ENCODE data around the gene RBBP6.

DNA sequence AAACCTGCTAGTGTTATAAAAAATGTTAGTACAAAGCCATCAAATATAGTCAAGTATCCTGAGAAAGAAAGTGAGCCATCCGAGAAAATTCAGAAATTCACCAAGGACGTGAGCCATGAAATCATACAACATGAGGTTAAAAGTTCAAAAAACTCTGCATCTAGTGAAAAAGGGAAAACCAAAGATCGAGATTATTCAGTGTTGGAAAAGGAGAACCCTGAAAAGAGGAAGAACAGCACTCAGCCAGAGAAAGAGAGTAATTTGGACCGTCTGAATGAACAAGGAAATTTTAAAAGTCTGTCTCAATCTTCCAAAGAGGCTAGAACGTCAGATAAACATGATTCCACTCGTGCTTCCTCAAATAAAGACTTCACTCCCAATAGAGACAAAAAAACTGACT lies 31.7 kb downstream of the RBBP6 start:
- TF ChIP-seq, protein P1, sequence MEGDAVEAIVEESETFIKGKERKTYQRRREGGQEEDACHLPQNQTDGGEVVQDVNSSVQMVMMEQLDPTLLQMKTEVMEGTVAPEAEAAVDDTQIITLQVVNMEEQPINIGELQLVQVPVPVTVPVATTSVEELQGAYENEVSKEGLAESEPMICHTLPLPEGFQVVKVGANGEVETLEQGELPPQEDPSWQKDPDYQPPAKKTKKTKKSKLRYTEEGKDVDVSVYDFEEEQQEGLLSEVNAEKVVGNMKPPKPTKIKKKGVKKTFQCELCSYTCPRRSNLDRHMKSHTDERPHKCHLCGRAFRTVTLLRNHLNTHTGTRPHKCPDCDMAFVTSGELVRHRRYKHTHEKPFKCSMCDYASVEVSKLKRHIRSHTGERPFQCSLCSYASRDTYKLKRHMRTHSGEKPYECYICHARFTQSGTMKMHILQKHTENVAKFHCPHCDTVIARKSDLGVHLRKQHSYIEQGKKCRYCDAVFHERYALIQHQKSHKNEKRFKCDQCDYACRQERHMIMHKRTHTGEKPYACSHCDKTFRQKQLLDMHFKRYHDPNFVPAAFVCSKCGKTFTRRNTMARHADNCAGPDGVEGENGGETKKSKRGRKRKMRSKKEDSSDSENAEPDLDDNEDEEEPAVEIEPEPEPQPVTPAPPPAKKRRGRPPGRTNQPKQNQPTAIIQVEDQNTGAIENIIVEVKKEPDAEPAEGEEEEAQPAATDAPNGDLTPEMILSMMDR (IDR thresholded peaks at IDR 0.05), result no peak
- no peak for TF ChIP-seq POLR2A (IDR thresholded peaks at IDR 0.05)
